ENCODE measurements around the gene CADM1. TPM values are rescaled to one million over a fixed set of nuclear protein-coding genes. Genes with fewer than 3 reads are reported as not detected.

The CADM1 gene
- total RNA-seq, 4 donors from 2014 or later, result 10.6 to 15.7 (median 13.8) TPM

- H3K4me3 ChIP-seq, result no peak overlapping the region
- no peaks in the 10 kb centered on the region for H3K4me1 ChIP-seq
- H3K27ac ChIP-seq (replicated peaks in 1 of 4), result no peak overlapping the region
- intact Hi-C loops (cut with DNase I), result no loop called here
- 93% methylated on average over 1 of the region's 1 CpG for WGBS
- no peaks in the 10 kb centered on the region for H3K9me3 ChIP-seq
- no peak for DNase-seq (ENCODE audit: extremely low spot score)
- H3K36me3 ChIP-seq, result no peaks in the 10 kb centered on the region
- H3K27me3 ChIP-seq, result peaks cover 0 to 23% (median 0%) of the 10 kb centered on the region in 4 donors
- no peak for TF ChIP-seq EP300 (IDR thresholded peaks at IDR 0.05)
- no peak for TF ChIP-seq POLR2A (IDR thresholded peaks at IDR 0.05; ENCODE audit: low read depth)
- no peak for TF ChIP-seq CTCF (IDR thresholded peaks at IDR 0.05)
- TF ChIP-seq POLR2AphosphoS5 (IDR thresholded peaks at IDR 0.05), result no peak
Observed at GRCh38 chr11:115539844-115540243, 35.6 kb upstream of the CADM1 start.

GRCh38 chr11:115535781-115536180 is 31.6 kb upstream of the CADM1 start:
- no peak for DNase-seq (ENCODE audit: extremely low spot score)
- intact Hi-C loops (cut with DNase I), result no loop called here
- Histone ChIP-seq H3K27me3 (peaks cover 0 to 24% (median 0%) of the 10 kb centered on the region in 4 donors), H3K36me3 (no peaks in the 10 kb centered on the region), H3K4me1 (no peaks in the 10 kb centered on the region), H3K27ac (replicated peaks in 1 of 4) (no peak overlapping the region), H3K9me3 (no peaks in the 10 kb centered on the region), H3K4me3 (no peak overlapping the region)
- TF ChIP-seq POLR2AphosphoS5 (IDR thresholded peaks at IDR 0.05) (no peak), EP300 (IDR thresholded peaks at IDR 0.05) (no peak), CTCF (IDR thresholded peaks at IDR 0.05) (no peak), POLR2A (IDR thresholded peaks at IDR 0.05; ENCODE audit: low read depth) (no peak)

- no peaks in the 10 kb centered on the region for H3K4me1 ChIP-seq
- no peak for TF ChIP-seq CTCF (IDR thresholded peaks at IDR 0.05)
- TF ChIP-seq POLR2AphosphoS5 (IDR thresholded peaks at IDR 0.05), result no peak
- no peak for TF ChIP-seq EP300 (IDR thresholded peaks at IDR 0.05)
- no peak for TF ChIP-seq POLR2A (IDR thresholded peaks at IDR 0.05; ENCODE audit: low read depth)
- intact Hi-C loops (cut with DNase I), result no loop called here
- H3K27me3 ChIP-seq, result peaks cover 0 to 20% (median 0%) of the 10 kb centered on the region in 4 donors
- H3K9me3 ChIP-seq, result no peaks in the 10 kb centered on the region
- no peak for DNase-seq (ENCODE audit: extremely low spot score)
- 32% methylated on average over 4 of the region's 4 CpGs for WGBS
- H3K36me3 ChIP-seq, result no peaks in the 10 kb centered on the region
- no peak overlapping the region for H3K4me3 ChIP-seq
- H3K27ac ChIP-seq (replicated peaks in 1 of 4), result no peak overlapping the region
Observed at GRCh38 chr11:115530752-115531151, 26.5 kb upstream of the CADM1 start.

- Histone ChIP-seq H3K27me3 (peaks cover 0 to 14% (median 0%) of the 10 kb centered on the region in 4 donors), H3K9me3 (no peaks in the 10 kb centered on the region), H3K36me3 (no peaks in the 10 kb centered on the region), H3K27ac (replicated peaks in 1 of 4) (no peak overlapping the region), H3K4me3 (no peak overlapping the region), H3K4me1 (peaks cover 0 to 4% (median 0%) of the 10 kb centered on the region in 4 donors)
- WGBS, result 65% methylated on average over 6 of the region's 6 CpGs
- intact Hi-C loops (cut with DNase I), result no loop called here
- DNase-seq (ENCODE audit: extremely low spot score), result no peak
- TF ChIP-seq POLR2AphosphoS5 (IDR thresholded peaks at IDR 0.05) (no peak), EP300 (IDR thresholded peaks at IDR 0.05) (no peak), POLR2A (IDR thresholded peaks at IDR 0.05; ENCODE audit: low read depth) (no peak), CTCF (IDR thresholded peaks at IDR 0.05) (no peak)
Observed at GRCh38 chr11:115528225-115528624, 24.0 kb upstream of the CADM1 start.

GRCh38 chr11:115527534-115528125 is 23.4 kb upstream of the CADM1 start:
- intact Hi-C loops (cut with DNase I), result no loop called here
- 95% methylated on average over 2 of the region's 2 CpGs for WGBS
- peaks cover 0 to 4% (median 0%) of the 10 kb centered on the region in 4 donors for H3K4me1 ChIP-seq
- H3K36me3 ChIP-seq, result no peaks in the 10 kb centered on the region
- TF ChIP-seq POLR2AphosphoS5 (IDR thresholded peaks at IDR 0.05), result no peak
- no peak for TF ChIP-seq CTCF (IDR thresholded peaks at IDR 0.05)
- no peak for TF ChIP-seq EP300 (IDR thresholded peaks at IDR 0.05)
- TF ChIP-seq POLR2A (IDR thresholded peaks at IDR 0.05; ENCODE audit: low read depth), result no peak
- no peak for DNase-seq (ENCODE audit: extremely low spot score)
- no peak overlapping the region for H3K4me3 ChIP-seq
- H3K27ac ChIP-seq (replicated peaks in 1 of 4), result no peak overlapping the region
- H3K9me3 ChIP-seq, result no peaks in the 10 kb centered on the region
- peaks cover 0 to 12% (median 0%) of the 10 kb centered on the region in 4 donors for H3K27me3 ChIP-seq

Measured in esophagus muscularis mucosa (tissue), 4 donors.